Stimulated activated CD8-positive, alpha-beta memory T cell treated with anti-CD3 and anti-CD28 coated beads, Interleukin-12 subunit alpha, Interleukin-12 subunit beta, amount 100 ng/mL, for 24 hours (primary cell): ENCODE measurements around the gene NME5.
"Not testable (repeated sequence)": the region's sequence is repeated elsewhere in the genome, so short reads cannot be mapped to it uniquely, and the experiment has no call there.

Experiments
- DNase-seq: peaks from one replicate; pipeline ENCODE4 v3.0.0-alpha.2; 2020; ENCODE audit errors: extremely low read depth

Gene NME5, protein sequence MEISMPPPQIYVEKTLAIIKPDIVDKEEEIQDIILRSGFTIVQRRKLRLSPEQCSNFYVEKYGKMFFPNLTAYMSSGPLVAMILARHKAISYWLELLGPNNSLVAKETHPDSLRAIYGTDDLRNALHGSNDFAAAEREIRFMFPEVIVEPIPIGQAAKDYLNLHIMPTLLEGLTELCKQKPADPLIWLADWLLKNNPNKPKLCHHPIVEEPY

DNA sequence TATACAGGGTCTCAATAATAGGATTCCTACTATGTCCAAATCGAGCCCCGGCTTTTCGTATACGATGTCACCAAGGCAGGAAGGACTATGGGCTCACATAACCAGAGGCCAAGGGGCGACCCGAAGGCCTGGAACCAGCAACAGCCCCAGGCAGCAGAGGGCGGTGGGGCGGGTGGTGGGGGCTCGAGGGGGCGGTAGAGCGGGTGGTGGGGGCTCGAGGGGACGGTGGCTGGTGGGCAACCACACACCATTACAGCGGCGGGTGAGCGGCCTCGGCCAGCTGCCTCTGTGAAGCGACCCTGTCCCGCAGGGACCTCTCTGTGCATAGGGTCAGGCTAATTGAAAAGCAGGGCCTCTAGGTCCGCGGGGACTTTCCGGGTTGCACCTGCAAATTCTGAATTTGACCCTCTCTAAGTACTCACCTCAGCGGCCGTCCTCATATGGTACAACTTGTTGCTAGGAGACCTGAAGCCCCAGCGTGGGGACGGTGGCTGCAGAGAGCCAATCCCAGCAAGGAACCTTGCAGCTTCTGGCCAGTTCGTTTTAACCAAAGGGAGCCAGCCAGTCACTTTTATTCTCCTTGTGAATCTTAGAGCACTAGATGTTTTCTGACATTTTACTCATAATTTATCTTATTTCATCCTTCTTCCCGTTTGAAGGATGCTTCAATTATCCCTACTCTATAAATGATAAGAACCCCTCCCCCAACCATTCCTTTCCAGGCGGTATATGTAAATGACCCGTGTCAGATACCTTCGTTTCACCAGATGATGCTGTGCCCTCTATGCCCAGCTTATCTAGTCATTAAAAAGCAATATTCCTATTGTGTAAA, at the start of gene NME5:
TSS of gene NME5 (minus strand) at position 480 of the 832 bp plus-strand sequence. CDS start 648 bp downstream, outside the sequence.
- DNase-seq: no peak

- no peak for DNase-seq
These were observed 49.4 kb upstream of the NME5 start for GRCh38 chr5:138188626-138189025.

DNA sequence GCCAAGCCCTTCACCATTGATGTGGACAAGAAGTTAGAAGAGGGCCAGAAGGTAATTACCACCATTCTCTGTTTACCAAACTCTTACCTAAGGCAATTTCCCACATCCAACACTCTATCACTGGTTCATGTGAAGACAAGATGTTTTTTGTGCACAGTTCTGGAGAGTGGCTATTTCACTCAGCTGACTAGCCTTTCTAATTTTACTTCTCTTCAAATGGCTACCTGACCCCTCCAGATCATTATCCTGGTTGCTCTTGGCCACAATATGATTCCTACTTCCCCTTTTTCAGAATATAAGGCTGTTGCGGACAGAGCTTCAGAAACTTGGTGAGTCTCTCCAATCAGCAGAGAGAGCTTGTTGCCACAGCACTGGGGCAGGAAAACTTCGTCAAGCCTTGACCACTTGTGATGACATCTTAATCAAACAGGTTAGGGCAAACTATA, 46.8 kb upstream of the NME5 start:
- no peak for DNase-seq

- no peak for DNase-seq
These were observed 43.6 kb upstream of the NME5 start for GRCh38 chr5:138182808-138183207.

- DNase-seq: no peak
These were observed 41.6 kb upstream of the NME5 start for GRCh38 chr5:138180841-138181240.

GRCh38 chr5:138180183-138180782, 41.1 kb upstream of the NME5 start:
- no peak for DNase-seq

- DNase-seq: no peak
These were observed 40.1 kb upstream of the NME5 start for GRCh38 chr5:138179277-138179857.

GRCh38 chr5:138178516-138179276, 39.5 kb upstream of the NME5 start, which contains the start of the genes BRD8 and KIF20A:
Gene BRD8 (minus strand): TSS chr5:138178630. CDS start chr5:138178614, 16 bp downstream.
Gene KIF20A (plus strand): TSS chr5:138179112. CDS start chr5:138179681, 569 bp downstream.
- peak; percentile 71 for DNase-seq

GRCh38 chr5:138177941-138178515, 38.8 kb upstream of the NME5 start:
- no peak for DNase-seq

DNA sequence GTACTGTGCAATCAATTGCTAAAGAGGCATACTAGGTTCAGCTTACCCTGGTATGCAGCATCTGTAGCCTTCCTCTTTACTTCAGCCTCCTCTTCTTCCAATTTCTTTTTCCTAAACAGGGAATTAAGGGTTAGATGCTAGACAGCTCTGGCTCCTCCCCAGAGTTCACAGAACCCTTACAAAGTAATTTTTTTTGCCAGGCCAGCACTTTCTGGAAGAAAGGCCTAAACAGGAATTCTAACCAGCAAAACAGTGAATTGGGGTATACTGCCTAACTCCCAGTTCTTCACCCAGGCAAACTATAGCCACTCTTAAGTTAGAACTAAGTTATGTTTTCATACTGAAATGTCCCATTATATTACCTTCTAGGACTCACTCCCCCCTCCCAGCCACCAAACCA, 31.1 kb upstream of the NME5 start:
- no peak for DNase-seq

DNA sequence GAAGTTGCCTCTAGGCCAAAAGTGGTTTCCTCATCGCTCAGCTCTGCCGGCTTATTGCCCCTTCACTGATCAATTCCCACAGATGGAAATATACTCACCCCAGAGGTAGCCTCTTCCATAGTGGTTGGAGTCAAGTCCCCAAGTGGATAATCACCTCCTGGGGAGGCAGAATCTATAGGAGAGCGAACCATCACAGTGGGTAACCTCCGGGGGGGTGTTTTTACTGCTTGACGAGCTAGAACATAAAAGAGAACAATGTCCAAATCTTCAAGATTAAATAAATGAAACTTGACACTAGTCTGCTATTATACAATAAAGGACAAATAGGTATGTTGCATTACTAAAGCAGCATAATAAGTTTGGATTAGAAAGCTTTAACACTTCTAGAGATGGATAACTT, 29.9 kb upstream of the NME5 start:
- DNase-seq: no peak

GRCh38 chr5:138163721-138164120, 24.5 kb upstream of the NME5 start:
- DNase-seq: no peak

GRCh38 chr5:138160706-138161105, 21.5 kb upstream of the NME5 start:
- no peak for DNase-seq

DNA sequence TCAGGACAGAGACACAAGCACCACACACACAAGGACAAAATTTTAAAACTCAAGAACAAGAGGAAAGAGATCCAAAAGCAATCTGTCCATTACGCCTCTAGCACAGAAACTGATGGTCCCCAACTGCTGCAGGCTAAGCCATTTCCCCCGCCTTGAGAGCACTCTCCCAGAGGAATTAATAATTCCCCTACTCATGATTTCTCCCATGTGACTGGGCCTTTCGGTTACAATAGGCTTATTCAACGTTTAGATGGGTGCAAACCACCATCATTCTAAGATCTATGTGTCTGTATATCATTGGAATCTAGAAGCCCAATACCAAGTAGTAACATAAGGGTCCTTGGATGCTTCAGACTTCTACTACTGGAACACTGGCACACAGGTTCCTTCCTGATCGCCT, 20.4 kb upstream of the NME5 start:
- DNase-seq: no peak

- DNase-seq: no peak
These were observed 18.4 kb upstream of the NME5 start for GRCh38 chr5:138157626-138158025.

- not testable (repeated sequence) for DNase-seq
These were observed 16.7 kb upstream of the NME5 start for GRCh38 chr5:138155977-138156376.

DNA sequence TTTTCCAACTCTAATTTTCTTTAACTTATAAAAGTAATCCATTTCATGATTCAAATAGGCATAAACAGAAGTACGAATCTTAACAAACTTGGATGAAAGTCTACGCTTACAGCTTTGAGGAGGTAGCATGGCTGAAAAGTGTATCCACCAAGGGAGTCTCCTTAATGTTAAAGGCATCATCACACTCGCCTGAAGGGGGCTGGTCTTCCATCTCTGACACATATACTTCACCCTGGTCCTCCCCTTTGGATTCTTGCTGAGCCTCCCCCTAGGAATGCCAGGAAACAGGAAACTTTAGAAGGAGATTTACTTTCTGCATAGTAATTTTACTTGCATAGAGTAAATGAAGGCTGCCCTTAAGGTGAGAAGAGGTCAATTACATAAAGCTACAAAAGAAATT, 10.3 kb upstream of the NME5 start:
- no peak for DNase-seq

DNA sequence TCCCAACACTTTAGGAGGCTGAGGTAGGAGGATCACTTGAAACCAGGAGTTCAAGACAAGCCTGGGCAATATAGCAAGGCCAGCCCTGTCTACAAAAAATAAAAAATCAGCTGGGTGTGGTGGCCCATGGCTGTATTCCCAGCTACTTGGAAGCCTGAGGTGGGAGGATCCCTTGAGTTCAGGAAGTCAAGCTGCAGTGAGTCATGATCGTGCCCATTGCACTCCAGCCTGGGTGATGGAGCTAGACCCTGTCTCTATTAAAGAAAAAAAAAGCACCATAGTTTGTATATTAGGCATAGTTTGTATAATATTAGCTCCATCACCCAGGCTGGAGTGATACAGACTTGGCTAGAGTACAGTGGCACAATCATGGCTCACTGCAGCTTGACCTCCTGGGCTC, 9.6 kb upstream of the NME5 start:
- DNase-seq: no peak

GRCh38 chr5:138143578-138143977, 4.3 kb upstream of the NME5 start:
- DNase-seq: not testable (repeated sequence)

- no peak for DNase-seq
These were observed 2.5 kb upstream of the NME5 start for GRCh38 chr5:138141734-138142133.

- no peak for DNase-seq
These were observed 1.0 kb upstream of the NME5 start for GRCh38 chr5:138140268-138140667.
